Embryonic facial prominence (tissue), 1 donor: ENCODE data around the gene PERP.
"Not testable (repeated sequence)": the region's sequence is repeated elsewhere in the genome, so short reads cannot be mapped to it uniquely, and the experiment has no call there.

Experiments
- DNase-seq: peaks from one replicate; pipeline ENCODE4 v3.0.0-alpha.2; 2016; ENCODE audit errors: extremely low spot score

Gene PERP

GRCh38 chr6:138107078-138107751, at the start of gene PERP:
TSS of gene PERP (minus strand) at chr6:138107419. CDS start at chr6:138107340, 79 bp downstream.
- DNase-seq: no peak

- no peak for DNase-seq
These were observed 48.2 kb upstream of the PERP start for GRCh38 chr6:138155443-138155842.

- no peak for DNase-seq
These were observed 39.3 kb upstream of the PERP start for GRCh38 chr6:138146544-138146943.

GRCh38 chr6:138145402-138145801, 38.2 kb upstream of the PERP start:
- no peak for DNase-seq

- no peak for DNase-seq
These were observed 35.6 kb upstream of the PERP start for GRCh38 chr6:138142806-138143205.

GRCh38 chr6:138129190-138129589, 22.0 kb upstream of the PERP start:
- DNase-seq: no peak

GRCh38 chr6:138128096-138128495, 20.9 kb upstream of the PERP start:
- no peak for DNase-seq

- DNase-seq: no peak
These were observed 16.9 kb upstream of the PERP start for GRCh38 chr6:138124096-138124495.

GRCh38 chr6:138119976-138120375, 12.8 kb upstream of the PERP start:
- no peak for DNase-seq

- not testable (repeated sequence) for DNase-seq
These were observed 12.0 kb upstream of the PERP start for GRCh38 chr6:138119229-138119628.

- DNase-seq: no peak
These were observed 10.2 kb upstream of the PERP start for GRCh38 chr6:138117376-138117914.

- no peak for DNase-seq
These were observed 9.4 kb upstream of the PERP start for GRCh38 chr6:138116661-138116999.

- DNase-seq: peak; percentile 61
These were observed 8.8 kb upstream of the PERP start for GRCh38 chr6:138115877-138116660.

GRCh38 chr6:138115201-138115600, 8.0 kb upstream of the PERP start:
- DNase-seq: no peak

- no peak for DNase-seq
These were observed 6.5 kb upstream of the PERP start for GRCh38 chr6:138113588-138114210.

- no peak for DNase-seq
These were observed 3.0 kb upstream of the PERP start for GRCh38 chr6:138110229-138110628.

- no peak for DNase-seq
These were observed 2.1 kb upstream of the PERP start for GRCh38 chr6:138109042-138109997.

GRCh38 chr6:138107752-138108592, 753 bp upstream of the PERP start:
- no peak for DNase-seq

GRCh38 chr6:138106665-138107077, 548 bp downstream of the PERP start:
- no peak for DNase-seq

GRCh38 chr6:138105880-138106664, 1.1 kb downstream of the PERP start:
- no peak for DNase-seq
